Left ventricle myocardium inferior (tissue), 1 donor: ENCODE results near the gene DNAJC7. TPM values are rescaled to one million over a fixed set of nuclear protein-coding genes. Genes with fewer than 3 reads are reported as not detected.

Source experiments
- DNase-seq: peaks from one replicate; pipeline ENCODE4 v3.0.0-alpha.2; 2020
- H3K27ac ChIP-seq: fragments of 200-600 bp; replicated peaks from 2 replicates; pipeline ENCODE4 v1.8.0; 2021
- H3K27me3 ChIP-seq: fragments of 200-600 bp; 2 replicates; pipeline ENCODE4 v1.8.0; 2021; ENCODE audit warnings: low read depth
- H3K36me3 ChIP-seq: fragments of 200-600 bp; 2 replicates; pipeline ENCODE4 v1.8.0; 2021
- H3K4me1 ChIP-seq: fragments of 200-600 bp; 2 replicates; pipeline ENCODE4 v1.8.0; 2021
- H3K4me3 ChIP-seq: fragments of 200-600 bp; 2 replicates; pipeline ENCODE4 v1.8.0; 2021; ENCODE audit warnings: mild to moderate bottlenecking, moderate library complexity
- H3K9me3 ChIP-seq: fragments of 200-600 bp; replicated peaks from 2 replicates; pipeline ENCODE4 v1.8.0; 2021
- intact Hi-C: fragments of 100-400 bp; cut with micrococcal nuclease; formaldehyde crosslinking; loops from one replicate; pipeline ENCODE4 v1.11.0; 2022
- total RNA-seq: library from RNA; stranded (reverse); fragmentation: NEBNext Ultra II Directional; extraction: Animal tissue kit (Norgen Biotek cat#: 25700); gene quantifications from one replicate; pipeline ENCODE4 v1.2.1, GENCODE V29; 2021
- TF ChIP-seq, protein P1 (sequence below): fragments of 200-600 bp; IDR thresholded peaks from 2 replicates; pipeline ENCODE4 v1.8.0; 2021; ENCODE audit warnings: antibody characterized with exemption, mild to moderate bottlenecking, borderline replicate concordance
- donor health status: DM: no; HTN: yes; CAD: no; lungs with severe emphysema.

The DNAJC7 gene
- total RNA-seq, 1 donor from 2014 or later, result 71.2 TPM

DNA sequence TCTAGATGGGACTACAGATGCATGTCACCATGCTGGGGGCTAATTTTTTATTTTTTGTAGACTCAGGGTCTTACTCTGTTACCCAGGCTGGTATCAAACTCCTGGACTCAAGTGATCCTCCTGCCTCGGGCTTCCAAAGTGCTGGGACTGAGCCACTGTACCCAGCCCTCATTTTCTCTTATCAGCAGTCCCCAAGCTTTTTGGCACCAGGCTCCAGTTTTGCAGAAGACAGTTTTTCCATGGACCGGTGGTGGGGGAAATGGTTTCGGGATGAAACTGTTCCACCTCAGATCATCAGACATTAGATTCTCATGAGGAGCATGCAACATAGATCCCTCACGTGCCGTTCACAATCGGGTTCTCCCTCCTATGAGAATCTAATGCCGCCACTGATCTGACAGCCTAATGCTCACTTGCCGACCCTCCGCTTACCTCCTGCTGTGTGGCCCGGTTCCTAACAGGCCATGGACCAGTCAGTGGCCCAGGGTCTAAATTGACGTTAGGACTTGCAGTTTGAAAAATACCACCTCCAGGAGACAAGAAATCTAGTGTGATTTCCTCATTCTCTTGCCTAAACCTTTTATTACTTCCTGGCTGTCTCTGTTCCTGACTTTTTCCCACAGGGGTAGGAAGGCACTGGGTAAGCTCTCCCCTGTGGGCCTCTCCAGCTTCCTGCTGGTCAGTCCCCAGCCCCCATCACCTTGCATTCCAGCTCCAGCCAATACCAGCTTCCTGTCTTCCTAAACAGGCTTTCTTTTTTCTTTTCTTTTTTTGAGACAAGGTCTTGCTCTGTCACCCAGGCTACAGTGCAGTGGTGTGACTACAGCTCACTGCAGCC is 60.0 kb downstream of the DNAJC7 start:
- intact Hi-C loops, result no loop called here
- H3K4me3 ChIP-seq, result no peak overlapping the region
- H3K9me3 ChIP-seq, result no peaks in the 10 kb centered on the region
- H3K4me1 ChIP-seq, result no peaks in the 10 kb centered on the region
- no peaks in the 10 kb centered on the region for H3K27me3 ChIP-seq
- TF ChIP-seq, protein P1, sequence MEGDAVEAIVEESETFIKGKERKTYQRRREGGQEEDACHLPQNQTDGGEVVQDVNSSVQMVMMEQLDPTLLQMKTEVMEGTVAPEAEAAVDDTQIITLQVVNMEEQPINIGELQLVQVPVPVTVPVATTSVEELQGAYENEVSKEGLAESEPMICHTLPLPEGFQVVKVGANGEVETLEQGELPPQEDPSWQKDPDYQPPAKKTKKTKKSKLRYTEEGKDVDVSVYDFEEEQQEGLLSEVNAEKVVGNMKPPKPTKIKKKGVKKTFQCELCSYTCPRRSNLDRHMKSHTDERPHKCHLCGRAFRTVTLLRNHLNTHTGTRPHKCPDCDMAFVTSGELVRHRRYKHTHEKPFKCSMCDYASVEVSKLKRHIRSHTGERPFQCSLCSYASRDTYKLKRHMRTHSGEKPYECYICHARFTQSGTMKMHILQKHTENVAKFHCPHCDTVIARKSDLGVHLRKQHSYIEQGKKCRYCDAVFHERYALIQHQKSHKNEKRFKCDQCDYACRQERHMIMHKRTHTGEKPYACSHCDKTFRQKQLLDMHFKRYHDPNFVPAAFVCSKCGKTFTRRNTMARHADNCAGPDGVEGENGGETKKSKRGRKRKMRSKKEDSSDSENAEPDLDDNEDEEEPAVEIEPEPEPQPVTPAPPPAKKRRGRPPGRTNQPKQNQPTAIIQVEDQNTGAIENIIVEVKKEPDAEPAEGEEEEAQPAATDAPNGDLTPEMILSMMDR, result no peak
- DNase-seq, result no peak
- H3K27ac ChIP-seq, result no peak overlapping the region
- H3K36me3 ChIP-seq, result no peaks in the 10 kb centered on the region

DNA sequence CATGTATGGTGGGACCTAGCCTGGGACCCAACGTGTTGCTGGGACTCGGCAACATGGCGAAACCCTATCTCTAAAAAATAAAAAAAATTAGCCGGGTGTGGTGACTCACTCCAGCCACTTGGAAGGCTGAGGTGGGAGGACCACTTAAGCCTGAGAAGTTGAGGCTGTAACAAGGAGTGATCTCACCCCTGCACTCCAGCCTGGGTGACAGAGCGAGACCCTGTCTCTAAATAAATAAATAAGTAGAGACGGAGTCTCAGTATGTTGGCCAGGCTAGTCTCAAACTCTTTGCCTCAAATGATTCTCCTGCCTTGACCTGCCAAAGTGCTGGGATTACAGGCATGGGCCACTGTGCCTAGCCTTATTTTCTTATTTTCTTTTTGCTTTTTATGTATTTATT is 60.7 kb downstream of the DNAJC7 start:
- Histone ChIP-seq H3K27ac (no peak overlapping the region), H3K9me3 (no peaks in the 10 kb centered on the region), H3K4me1 (no peaks in the 10 kb centered on the region), H3K36me3 (no peaks in the 10 kb centered on the region), H3K27me3 (no peaks in the 10 kb centered on the region), H3K4me3 (no peak overlapping the region)
- intact Hi-C loops, result no loop called here
- TF ChIP-seq, protein P1, result no peak
- no peak for DNase-seq

DNA sequence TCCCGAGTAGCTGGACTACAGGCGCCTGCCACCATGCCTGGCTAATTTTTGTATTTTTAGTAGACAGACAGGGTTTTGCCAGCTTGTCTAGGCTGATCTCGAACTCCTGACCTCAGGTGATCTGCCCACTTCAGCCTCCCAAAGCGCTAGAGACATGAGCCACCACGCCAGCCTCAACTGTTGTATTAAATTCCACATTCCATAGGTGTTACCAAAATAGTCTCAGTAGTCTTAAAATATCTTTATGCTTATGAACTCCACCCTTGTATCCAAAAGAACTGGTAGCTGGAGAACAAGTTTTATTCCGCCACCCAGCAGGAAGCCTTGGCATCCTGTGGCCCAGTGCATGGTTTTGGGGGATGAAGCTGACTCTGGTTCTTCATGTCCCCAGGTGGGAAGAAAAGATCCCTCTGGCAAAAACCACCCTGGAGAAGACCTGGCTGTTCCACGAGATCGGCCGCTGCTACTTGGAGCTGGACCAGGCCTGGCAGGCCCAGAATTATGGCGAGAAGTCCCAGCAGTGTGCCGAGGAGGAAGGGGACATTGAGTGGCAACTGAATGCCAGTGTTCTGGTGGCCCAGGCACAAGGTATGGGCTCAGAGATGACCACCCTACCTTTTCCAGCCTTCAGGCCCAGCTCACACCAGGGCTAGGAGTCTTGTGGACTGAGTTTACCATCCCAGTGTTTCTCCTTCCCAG is 68.3 kb downstream of the DNAJC7 start:
- H3K4me3 ChIP-seq, result no peak overlapping the region
- TF ChIP-seq, protein P1, result no peak
- no peaks in the 10 kb centered on the region for H3K27me3 ChIP-seq
- H3K36me3 ChIP-seq, result peaks cover 4% of the 10 kb centered on the region
- no peak for DNase-seq
- H3K9me3 ChIP-seq, result no peaks in the 10 kb centered on the region
- intact Hi-C loops, result no loop called here
- H3K4me1 ChIP-seq, result no peaks in the 10 kb centered on the region
- H3K27ac ChIP-seq, result no peak overlapping the region

DNA sequence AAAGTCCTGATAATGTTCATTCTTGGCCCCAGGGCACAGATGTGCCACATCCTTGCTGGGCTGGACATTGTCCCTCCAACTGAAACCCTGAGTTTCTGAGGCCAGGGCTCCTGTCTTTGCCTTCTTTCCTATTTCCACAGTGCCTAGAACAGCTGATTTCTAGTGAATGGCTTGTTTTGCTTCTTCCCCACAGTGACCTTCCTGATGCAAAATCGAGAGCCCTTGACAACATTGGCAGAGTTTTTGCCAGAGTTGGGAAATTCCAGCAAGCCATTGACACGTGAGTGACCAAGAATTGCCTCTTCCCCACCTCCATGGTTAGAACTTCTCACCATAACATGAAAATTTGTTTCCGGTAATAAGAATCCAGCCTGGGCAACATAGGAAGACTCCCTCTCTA is 72.3 kb downstream of the DNAJC7 start:
- H3K4me3 ChIP-seq, result no peak overlapping the region
- H3K27ac ChIP-seq, result no peak overlapping the region
- no peaks in the 10 kb centered on the region for H3K4me1 ChIP-seq
- H3K27me3 ChIP-seq, result no peaks in the 10 kb centered on the region
- intact Hi-C loops, result no loop called here
- peaks cover 4% of the 10 kb centered on the region for H3K36me3 ChIP-seq
- TF ChIP-seq, protein P1, result no peak
- no peaks in the 10 kb centered on the region for H3K9me3 ChIP-seq
- DNase-seq, result no peak

DNA sequence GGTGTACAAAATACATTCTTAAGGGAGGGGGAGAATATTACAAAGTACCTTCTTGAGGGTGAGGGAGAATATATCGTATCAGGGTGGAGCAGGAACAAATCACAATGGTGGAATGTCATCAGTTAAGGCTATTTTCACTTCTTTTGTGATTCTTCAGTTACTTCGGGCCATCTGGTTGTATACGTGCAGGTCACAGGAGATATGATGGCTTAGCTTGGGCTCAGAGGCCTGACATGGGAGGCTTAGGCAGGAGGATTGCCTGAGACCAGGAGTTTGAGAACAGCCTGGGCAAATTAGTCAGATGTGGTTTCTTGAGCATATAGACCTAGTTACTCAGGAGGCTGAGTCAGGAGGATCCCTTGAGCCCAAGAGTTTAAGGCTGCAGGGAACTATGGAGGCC is 73.7 kb downstream of the DNAJC7 start:
- intact Hi-C loops, result no loop called here
- H3K27me3 ChIP-seq, result no peaks in the 10 kb centered on the region
- peaks cover 2% of the 10 kb centered on the region for H3K4me1 ChIP-seq
- no peak overlapping the region for H3K4me3 ChIP-seq
- no peaks in the 10 kb centered on the region for H3K36me3 ChIP-seq
- no peaks in the 10 kb centered on the region for H3K9me3 ChIP-seq
- DNase-seq, result no peak
- TF ChIP-seq, protein P1, result no peak
- H3K27ac ChIP-seq, result no peak overlapping the region
